Caco-2 (cell line): Measurements from ENCODE around the gene CD46. TPM values are rescaled to one million over a fixed set of nuclear protein-coding genes. Genes with fewer than 3 reads are reported as not detected.
A peak's percentile ranks its signal among the peaks of the same experiment; 100 is the strongest.

Experiments
- BruUV-seq: library from RNA; stranded (reverse); fragments of 400-500 nt; replicated peaks from 2 replicates; lab custom pipeline; 2021; lab: Mats Ljungman, UMichigan
- CTCF ChIA-PET: fragments of 300-600 bp; sonication (Branson Sonifier 250); formaldehyde crosslinking; loops from one replicate; lab custom pipeline; 2022; ENCODE audit warnings: antibody characterized with exemption; lab: Charles Lee
- POLR2A ChIA-PET: fragments of 300-600 bp; sonication (Branson Sonifier 250); formaldehyde crosslinking; loops from one replicate; lab custom pipeline; 2022; ENCODE audit warnings: antibody characterized with exemption; lab: Charles Lee
- DNase-seq, 2 experiments: peaks; one replicate each; pipeline versions ENCODE4 v3.0.0 to v3.0.0-alpha.2; 2020 to 2022
- H3K27me3 ChIP-seq: replicated peaks from 2 replicates; pipeline ENCODE4 v1.6.0; 2011; ENCODE audit warnings: low read length; ENCODE audit not compliant: control insufficient read depth, insufficient read depth
- H3K36me3 ChIP-seq: 2 replicates; pipeline ENCODE4 v1.5.1; 2011; ENCODE audit warnings: low read length; ENCODE audit not compliant: control insufficient read depth, insufficient read depth
- H3K4me1 ChIP-seq: fragments of 250-450 bp; sonication (Bioruptor Pico); 2 replicates; pipeline ENCODE4 v1.5.1; 2020; ENCODE audit warnings: mild to moderate bottlenecking
- H3K4me3 ChIP-seq: 2 replicates; pipeline ENCODE4 v1.5.1; 2011; ENCODE audit warnings: low read depth, mild to moderate bottlenecking, control low read depth, low read length
- H3K9me3 ChIP-seq: fragments of 250-450 bp; sonication (Bioruptor Pico); 2 replicates; pipeline ENCODE4 v1.5.1; 2020; ENCODE audit warnings: mild to moderate bottlenecking, moderate library complexity
- H3K27ac Mint-ChIP-seq: one replicate; pipeline ENCODE4 v1.8.0; 2022; ENCODE audit warnings: mixed read lengths; ENCODE audit not compliant: unreplicated experiment
- H3K27me3 Mint-ChIP-seq: one replicate; pipeline ENCODE4 v1.8.0; 2022; ENCODE audit warnings: mixed read lengths; ENCODE audit not compliant: insufficient read depth, unreplicated experiment
- H3K36me3 Mint-ChIP-seq: one replicate; pipeline ENCODE4 v1.8.0; 2022; ENCODE audit warnings: mild to moderate bottlenecking, mixed read lengths; ENCODE audit not compliant: insufficient read depth, unreplicated experiment
- H3K4me1 Mint-ChIP-seq: one replicate; pipeline ENCODE4 v1.8.0; 2022; ENCODE audit warnings: low read depth, mixed read lengths; ENCODE audit not compliant: unreplicated experiment
- H3K4me3 Mint-ChIP-seq: one replicate; pipeline ENCODE4 v1.8.0; 2022; ENCODE audit warnings: mild to moderate bottlenecking, moderate library complexity, mixed read lengths; ENCODE audit not compliant: unreplicated experiment
- H3K9me3 Mint-ChIP-seq: one replicate; pipeline ENCODE4 v1.8.0; 2022; ENCODE audit warnings: mixed read lengths; ENCODE audit not compliant: unreplicated experiment
- CTCF ChIP-seq, 2 experiments: fragments of 200-600 bp in 1 of 2; IDR thresholded peaks; 1 replicate in 1 of 2; 2 replicates in 1 of 2; pipeline versions ENCODE4 v1.5.1 to v1.8.0; 2011 to 2022; ENCODE audit warnings: antibody characterized with exemption in 1 of 2, control low read depth in 1 of 2, inconsistent platforms in 1 of 2, low read depth in 1 of 2, low read length in 1 of 2, mild to moderate bottlenecking in 1 of 2, moderate library complexity in 1 of 2; ENCODE audit not compliant: insufficient read depth in 1 of 2, severe bottlenecking in 1 of 2, unreplicated experiment in 1 of 2
- intact Hi-C: fragments of 100-400 bp; cut with micrococcal nuclease; formaldehyde crosslinking; loops from one replicate; pipeline ENCODE4 v1.10.0; 2022; ENCODE audit not compliant: unreplicated experiment
- total RNA-seq: library from RNA; stranded (reverse); gene quantifications from 2 replicates; pipeline ENCODE4 v1.2.3, GENCODE V29; 2022

CD46 gene
- total RNA-seq, 1 experiment from 2014 or later = 166 TPM

- no peak for TF ChIP-seq CTCF (IDR thresholded peaks at IDR 0.05; ENCODE audit: insufficient read depth in 1 of 2, low read depth in 1 of 2, low read length in 1 of 2, severe bottlenecking in 1 of 2, unreplicated experiment in 1 of 2)
- no TSS peak for BruUV-seq
- H3K4me3 ChIP-seq = no peak overlapping the region
- no peaks in the 10 kb centered on the region for H3K9me3 ChIP-seq
- no peaks in the 10 kb centered on the region for H3K27me3 Mint-ChIP-seq
- ChIA-PET POLR2A (interaction anchor here (0.8 kb wide), 2 partner anchors 25 to 52 kb away, joined by 3 read pairs; no protein-coding TSS in a partner anchor), CTCF (interaction anchor here (0.8 to 1.2 kb wide), 3 partner anchors 10 to 141 kb away, joined by 3 to 6 read pairs (median 5); no protein-coding TSS in a partner anchor)
- intact Hi-C loops = no loop called here
- H3K36me3 ChIP-seq = peaks cover 1% of the 10 kb centered on the region
- H3K4me1 Mint-ChIP-seq = peaks cover 38% of the 10 kb centered on the region
- peak overlapping the region; percentile 80 for H3K27ac Mint-ChIP-seq
- peaks cover 27% of the 10 kb centered on the region for H3K4me1 ChIP-seq
- DNase-seq = no peak
- H3K27me3 ChIP-seq = no peaks in the 10 kb centered on the region
- no peaks in the 10 kb centered on the region for H3K9me3 Mint-ChIP-seq
- H3K36me3 Mint-ChIP-seq = peaks cover 34% of the 10 kb centered on the region
- no peak overlapping the region for H3K4me3 Mint-ChIP-seq
Observed at GRCh38 chr1:207822124-207822601, 70.3 kb downstream of the CD46 start.

DNA sequence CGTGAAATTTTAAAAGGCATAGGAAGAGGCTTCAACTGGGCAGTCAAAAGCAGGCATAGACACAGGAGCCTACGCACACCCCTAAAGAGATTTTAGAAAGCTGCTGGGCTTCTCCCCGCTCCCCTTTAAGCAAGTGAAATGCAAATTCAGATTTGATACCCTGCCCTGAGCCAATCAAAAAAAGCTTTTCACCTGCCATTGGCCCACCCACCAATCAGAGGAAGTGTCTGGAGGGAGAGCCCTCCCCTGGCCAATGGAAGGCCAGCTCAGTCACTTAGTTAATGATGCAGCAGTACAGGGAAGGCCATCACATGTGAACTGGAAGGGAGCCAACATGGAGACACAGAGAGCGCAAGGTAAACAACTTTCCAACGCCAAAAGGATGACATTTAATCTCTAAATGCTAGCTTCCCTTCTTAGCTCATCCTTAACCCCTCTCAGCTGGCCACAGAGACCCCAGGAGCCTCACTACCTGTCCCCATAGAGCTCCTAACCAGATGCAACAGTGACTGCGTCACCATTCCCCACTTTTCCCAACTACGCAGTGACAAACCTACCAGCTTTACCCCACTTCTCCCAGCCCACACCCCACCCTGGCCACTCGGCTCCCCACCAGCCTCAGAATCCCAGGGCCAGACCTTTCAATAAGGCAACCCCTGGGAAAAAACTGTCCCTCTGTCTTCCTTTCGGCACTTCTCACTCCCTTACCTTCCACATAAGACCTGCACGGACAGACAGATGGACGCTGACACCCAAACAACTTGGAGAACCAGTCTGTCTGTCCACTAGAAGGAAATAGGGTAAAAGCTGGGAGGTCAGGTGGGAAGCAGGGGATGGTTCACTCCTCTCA is 71.0 kb downstream of the CD46 start:
- no TSS peak for BruUV-seq
- Mint-ChIP-seq H3K27me3 (no peaks in the 10 kb centered on the region), H3K36me3 (peaks cover 32% of the 10 kb centered on the region), H3K4me1 (peaks cover 45% of the 10 kb centered on the region), H3K4me3 (peak overlapping the region; percentile 74), H3K9me3 (no peaks in the 10 kb centered on the region), H3K27ac (peak overlapping the region; percentile 80)
- H3K4me1 ChIP-seq = peaks cover 34% of the 10 kb centered on the region
- peak; percentile 56 to 59 for DNase-seq
- ChIA-PET CTCF (interaction anchor here (0.8 to 1.5 kb wide), 5 partner anchors 11 to 140 kb away, joined by 3 to 9 read pairs (median 6); no protein-coding TSS in a partner anchor), POLR2A (interaction anchor here (0.8 kb wide), 2 partner anchors 25 to 52 kb away, joined by 3 read pairs; no protein-coding TSS in a partner anchor)
- H3K27me3 ChIP-seq = no peaks in the 10 kb centered on the region
- H3K9me3 ChIP-seq = no peaks in the 10 kb centered on the region
- peak overlapping the region; percentile 28 for H3K4me3 ChIP-seq
- peaks cover 1% of the 10 kb centered on the region for H3K36me3 ChIP-seq
- intact Hi-C loops = no loop called here
- no peak for TF ChIP-seq CTCF (IDR thresholded peaks at IDR 0.05; ENCODE audit: insufficient read depth in 1 of 2, low read depth in 1 of 2, low read length in 1 of 2, severe bottlenecking in 1 of 2, unreplicated experiment in 1 of 2)

- TF ChIP-seq CTCF (IDR thresholded peaks at IDR 0.05; ENCODE audit: insufficient read depth in 1 of 2, low read depth in 1 of 2, low read length in 1 of 2, severe bottlenecking in 1 of 2, unreplicated experiment in 1 of 2) = no peak
- Histone ChIP-seq H3K9me3 (no peaks in the 10 kb centered on the region), H3K27me3 (no peaks in the 10 kb centered on the region), H3K4me3 (peak overlapping the region; percentile 28), H3K4me1 (peaks cover 40% of the 10 kb centered on the region), H3K36me3 (peaks cover 1% of the 10 kb centered on the region)
- Mint-ChIP-seq H3K4me1 (peaks cover 51% of the 10 kb centered on the region), H3K4me3 (peak overlapping the region; percentile 74), H3K27ac (peak overlapping the region; percentile 80), H3K36me3 (peaks cover 27% of the 10 kb centered on the region), H3K27me3 (no peaks in the 10 kb centered on the region), H3K9me3 (no peaks in the 10 kb centered on the region)
- peak in 1 of 2 experiments; percentile 25 for DNase-seq
- intact Hi-C loops = no loop called here
- POLR2A ChIA-PET = interaction anchor here (0.6 kb wide), 1 partner anchor 21 kb away, joined by 6 read pairs; no protein-coding TSS in a partner anchor
- CTCF ChIA-PET = interaction anchor here (0.6 to 1.5 kb wide), 9 partner anchors 12 to 1323 kb away, joined by 3 to 9 read pairs (median 3); partner anchors contain the start of gene CD46
- BruUV-seq = no TSS peak
Observed at GRCh38 chr1:207823531-207823879, 71.7 kb downstream of the CD46 start.
